GM20431 (cell line): ENCODE measurements around the gene SERTAD4.
"Not testable (repeated sequence)": the region's sequence is repeated elsewhere in the genome, so short reads cannot be mapped to it uniquely, and the experiment has no call there.

Experiments used
- in situ Hi-C: fragments of 300-500 bp; cut with MseI, MboI; formaldehyde crosslinking; loops from one replicate; pipeline ENCODE4 v1.15.0; 2020; ENCODE audit warnings: low sequenced_read_pairs; ENCODE audit not compliant: unreplicated experiment

SERTAD4 gene

GRCh38 chr1:210232511-210233215 lies at the start of gene SERTAD4:
Gene SERTAD4, plus strand, starts transcription at chr1:210232796. Its CDS starts 5,165 bp downstream, at chr1:210237961.
- in situ Hi-C loops = no loop called here

- in situ Hi-C loops = no loop called here
Measured at GRCh38 chr1:210185063-210185462, 47.5 kb upstream of the SERTAD4 start.

- in situ Hi-C loops = not testable (repeated sequence)
Measured at GRCh38 chr1:210187849-210188606, 44.6 kb upstream of the SERTAD4 start.

- in situ Hi-C loops = no loop called here
Measured at GRCh38 chr1:210189426-210189825, 43.2 kb upstream of the SERTAD4 start.

DNA sequence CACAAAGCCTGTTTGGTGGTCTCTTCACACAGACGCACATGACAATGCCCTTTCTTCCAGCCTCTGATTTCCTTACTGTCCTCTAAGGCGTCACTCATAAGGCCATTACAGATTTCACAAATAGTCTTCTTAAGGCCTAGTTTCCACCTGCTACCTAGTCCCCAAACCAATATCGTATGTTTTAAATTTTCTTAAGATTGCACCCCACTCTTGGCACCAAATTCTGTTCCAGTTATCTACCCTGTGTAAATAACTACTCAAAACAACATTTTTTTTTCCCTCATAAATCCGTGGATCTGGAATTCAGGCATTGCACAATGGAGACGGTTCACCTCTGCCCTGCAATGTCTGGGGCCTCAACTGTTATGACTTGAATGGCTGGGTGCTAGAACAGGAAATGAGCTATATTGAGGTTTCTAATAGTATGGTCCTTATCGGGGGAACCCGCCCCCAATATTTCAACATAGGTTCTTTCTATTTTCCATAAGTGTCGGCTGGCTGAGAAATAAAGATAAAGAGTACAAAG lies 36.9 kb upstream of the SERTAD4 start:
- in situ Hi-C loops = no loop called here

DNA sequence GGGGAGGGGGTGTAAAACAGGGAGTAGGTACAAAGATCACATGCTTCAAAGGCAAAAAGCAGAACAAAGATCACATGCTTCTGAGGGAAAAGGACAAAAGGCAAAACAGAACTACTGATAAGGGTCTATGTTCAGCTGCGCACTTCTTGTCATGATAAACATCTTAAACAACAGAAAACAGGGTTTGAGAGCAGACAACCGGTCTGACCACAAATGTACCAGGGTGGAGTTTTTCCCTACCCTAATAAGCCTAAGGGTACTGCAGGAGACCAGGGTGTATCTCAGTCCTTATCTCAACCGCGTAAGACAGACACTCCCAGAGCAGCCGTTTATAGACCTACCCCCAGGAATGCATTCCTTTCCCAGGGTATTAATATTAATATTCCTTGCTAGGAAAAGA lies 36.3 kb upstream of the SERTAD4 start:
- in situ Hi-C loops = not testable (repeated sequence)

GRCh38 chr1:210198840-210199239 lies 33.8 kb upstream of the SERTAD4 start:
- in situ Hi-C loops = no loop called here

- in situ Hi-C loops = no loop called here
Measured at GRCh38 chr1:210200124-210200736, 32.4 kb upstream of the SERTAD4 start.

GRCh38 chr1:210201681-210202080 lies 30.9 kb upstream of the SERTAD4 start:
- in situ Hi-C loops = no loop called here

GRCh38 chr1:210207597-210208450 lies 24.8 kb upstream of the SERTAD4 start:
- in situ Hi-C loops = no loop called here

DNA sequence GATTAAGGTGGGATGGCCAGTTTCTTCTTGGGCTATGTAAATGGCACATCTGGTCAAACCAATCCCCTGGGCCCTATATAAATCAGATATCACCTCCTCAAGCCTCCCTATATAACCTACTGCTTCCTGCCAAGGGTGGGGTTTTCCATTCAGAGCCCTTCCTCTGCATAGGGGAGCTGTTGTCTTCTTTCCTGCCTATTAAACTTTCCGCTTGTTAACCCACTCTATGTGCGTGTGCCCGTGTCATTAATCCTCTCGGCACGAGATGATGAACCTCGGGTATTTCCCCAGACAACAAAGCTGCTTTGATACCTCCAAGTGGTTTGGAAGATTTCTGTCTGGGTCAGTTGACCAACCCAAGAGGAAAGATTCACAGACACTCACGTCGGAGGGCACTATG lies 19.3 kb upstream of the SERTAD4 start:
- in situ Hi-C loops = no loop called here

GRCh38 chr1:210214573-210215409 lies 17.8 kb upstream of the SERTAD4 start:
- in situ Hi-C loops = no loop called here

DNA sequence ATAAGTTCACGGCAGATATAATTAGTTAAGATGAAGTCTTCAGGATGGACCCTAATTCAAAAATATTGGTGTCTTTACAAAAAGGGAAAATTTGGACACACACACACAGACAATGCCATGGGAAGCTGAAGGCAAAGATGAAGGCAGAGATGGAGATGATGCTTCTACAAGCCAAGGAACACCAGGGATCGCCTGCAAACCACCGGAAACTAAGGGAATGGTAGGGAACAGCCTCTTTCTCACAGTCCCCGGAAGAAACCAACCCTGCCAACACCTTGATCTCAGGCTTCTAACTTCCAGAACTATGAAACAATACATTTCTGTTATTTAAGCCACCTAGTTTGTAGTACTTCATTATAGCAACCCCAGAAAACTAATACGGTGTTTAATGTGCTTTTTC lies 15.1 kb upstream of the SERTAD4 start:
- in situ Hi-C loops = no loop called here

DNA sequence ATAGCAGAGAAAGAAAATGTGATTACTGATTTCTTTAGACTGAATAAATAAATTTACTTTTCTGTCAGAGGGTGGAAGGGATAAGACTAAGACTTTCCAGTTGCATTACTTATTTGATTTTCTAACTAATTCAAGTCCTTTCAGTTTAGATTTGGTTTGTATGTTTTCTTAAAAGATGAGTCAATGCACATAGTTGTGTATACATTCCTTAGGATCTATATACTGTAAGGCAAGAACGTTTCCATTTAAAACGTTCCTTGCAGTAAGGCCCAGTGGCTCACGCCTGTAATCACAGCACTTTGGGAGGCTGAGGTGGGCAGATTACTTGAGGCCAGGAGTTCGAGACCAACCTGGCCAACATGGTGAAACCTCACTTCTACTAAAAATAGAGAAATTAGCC lies 14.5 kb upstream of the SERTAD4 start:
- in situ Hi-C loops = no loop called here

GRCh38 chr1:210222340-210223006 lies 10.1 kb upstream of the SERTAD4 start:
- in situ Hi-C loops = no loop called here

DNA sequence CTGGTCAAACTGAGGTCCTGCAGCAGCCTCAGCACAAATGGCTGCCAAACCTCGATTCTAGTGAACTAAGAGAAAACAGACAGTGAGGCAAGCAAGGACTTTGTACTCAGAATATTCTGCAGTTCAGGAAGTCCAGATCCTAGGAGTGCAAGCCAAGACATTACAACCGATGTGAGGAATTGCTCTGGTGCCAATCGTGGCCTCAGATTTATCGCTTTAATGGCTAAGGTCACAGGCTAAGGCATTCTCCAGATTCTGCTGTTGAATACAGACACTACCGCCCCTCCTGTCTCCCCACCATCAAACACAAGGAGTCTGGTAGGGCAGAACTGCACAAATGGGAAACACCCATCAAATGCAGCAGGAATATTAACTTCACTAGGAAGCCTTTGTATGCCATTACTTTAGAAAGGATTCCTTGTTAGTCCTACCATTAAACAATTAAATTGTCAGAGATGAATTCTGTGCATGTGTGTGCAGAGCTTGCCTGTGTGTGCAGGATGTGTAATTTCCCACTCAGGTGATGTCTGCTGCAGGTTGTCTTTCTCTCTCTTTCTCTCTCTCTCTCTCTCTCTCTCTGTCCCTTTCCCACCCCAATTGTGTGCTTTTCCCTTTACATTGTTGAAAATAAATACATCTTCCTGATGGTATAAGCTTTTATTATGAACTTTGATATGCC lies 9.2 kb upstream of the SERTAD4 start:
- in situ Hi-C loops = no loop called here

GRCh38 chr1:210228158-210228557 lies 4.4 kb upstream of the SERTAD4 start:
- in situ Hi-C loops = no loop called here

GRCh38 chr1:210230149-210230695 lies 2.4 kb upstream of the SERTAD4 start:
- in situ Hi-C loops = no loop called here
